Urothelium cell line (cell line): ENCODE data around the gene OR1F1.
A peak's percentile ranks its signal among the peaks of the same experiment; 100 is the strongest.
"Not testable (repeated sequence)": the region's sequence is repeated elsewhere in the genome, so short reads cannot be mapped to it uniquely, and the experiment has no call there.

Experiments
- DNase-seq: peaks from one replicate; pipeline ENCODE4 v3.0.0; 2011; ENCODE audit warnings: low spot score, mixed read lengths
- FAIRE-seq: peaks from 2 replicates; lab custom pipeline; 2011; peaks lifted over from hg19 to GRCh38; lab: Jason Lieb, UNC

The OR1F1 gene

DNA sequence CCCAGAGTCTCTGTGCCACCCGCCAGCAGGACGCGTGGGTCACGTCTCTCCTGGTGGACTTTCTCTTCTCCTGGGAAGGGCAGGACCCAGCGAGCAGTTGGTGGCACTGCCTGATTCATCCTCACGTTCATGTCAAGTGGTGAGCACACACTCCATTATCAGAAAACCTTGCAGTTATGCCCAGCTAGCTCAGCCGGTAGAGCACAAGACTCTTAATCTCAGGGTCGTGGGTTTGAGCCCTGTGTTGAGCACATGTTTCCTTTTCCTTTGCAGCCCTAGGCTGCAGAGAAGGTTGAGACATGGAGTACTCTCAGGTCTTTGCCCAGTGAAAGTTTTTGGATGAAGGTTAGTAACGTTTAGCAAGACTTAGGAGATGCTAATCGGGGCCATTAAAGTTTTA, 8.0 kb downstream of the OR1F1 start:
- DNase-seq: no peak
- FAIRE-seq: no peak

GRCh38 chr16:3197694-3198333, 9.8 kb downstream of the OR1F1 start:
- not testable (repeated sequence) for FAIRE-seq

DNA sequence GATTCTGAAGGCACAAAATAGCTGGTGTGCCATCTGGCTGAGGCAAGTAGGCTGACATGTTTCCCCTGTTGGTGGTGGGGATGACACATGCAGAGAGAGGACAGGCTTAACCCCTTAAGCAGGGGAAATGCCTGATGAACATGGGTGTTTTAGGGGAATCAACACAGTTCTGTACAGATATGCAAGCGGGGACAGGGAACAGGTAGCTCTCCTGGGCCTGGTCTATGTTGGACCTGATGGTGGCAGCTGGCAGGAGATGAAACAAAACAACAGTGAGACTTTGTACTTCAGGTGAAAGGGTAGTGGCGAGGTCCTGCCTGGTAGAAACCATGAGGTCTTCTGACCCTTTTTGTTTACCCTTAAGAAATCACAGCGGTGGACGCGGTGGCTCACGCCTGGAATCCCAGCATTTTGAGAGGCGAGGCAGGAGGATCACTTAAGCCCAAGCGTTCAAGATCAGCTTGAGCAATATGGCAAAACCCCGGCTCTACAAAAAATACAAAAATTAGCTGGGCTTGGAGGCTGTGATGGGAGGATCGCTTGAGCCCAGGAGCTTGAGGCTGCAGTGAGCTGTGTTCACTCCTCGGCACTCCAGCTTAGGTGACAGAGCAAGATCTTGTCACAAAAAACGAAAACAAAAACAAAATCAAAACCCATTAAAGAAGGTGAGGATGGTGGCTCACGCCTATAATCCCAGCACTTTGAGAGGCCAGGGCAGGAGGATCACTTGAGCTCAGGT, 10.5 kb downstream of the OR1F1 start:
- FAIRE-seq (no peak), DNase-seq (no peak)

More at GRCh38 chr16:3197694-3198333, 9.8 kb downstream of the OR1F1 start:
- DNase-seq: not testable (repeated sequence)

- FAIRE-seq (no peak), DNase-seq (no peak)
Observed at GRCh38 chr16:3202903-3203539, 15.0 kb downstream of the OR1F1 start.

- FAIRE-seq, DNase-seq: not testable (repeated sequence)
Observed at GRCh38 chr16:3205939-3206338, 17.9 kb downstream of the OR1F1 start.

DNA sequence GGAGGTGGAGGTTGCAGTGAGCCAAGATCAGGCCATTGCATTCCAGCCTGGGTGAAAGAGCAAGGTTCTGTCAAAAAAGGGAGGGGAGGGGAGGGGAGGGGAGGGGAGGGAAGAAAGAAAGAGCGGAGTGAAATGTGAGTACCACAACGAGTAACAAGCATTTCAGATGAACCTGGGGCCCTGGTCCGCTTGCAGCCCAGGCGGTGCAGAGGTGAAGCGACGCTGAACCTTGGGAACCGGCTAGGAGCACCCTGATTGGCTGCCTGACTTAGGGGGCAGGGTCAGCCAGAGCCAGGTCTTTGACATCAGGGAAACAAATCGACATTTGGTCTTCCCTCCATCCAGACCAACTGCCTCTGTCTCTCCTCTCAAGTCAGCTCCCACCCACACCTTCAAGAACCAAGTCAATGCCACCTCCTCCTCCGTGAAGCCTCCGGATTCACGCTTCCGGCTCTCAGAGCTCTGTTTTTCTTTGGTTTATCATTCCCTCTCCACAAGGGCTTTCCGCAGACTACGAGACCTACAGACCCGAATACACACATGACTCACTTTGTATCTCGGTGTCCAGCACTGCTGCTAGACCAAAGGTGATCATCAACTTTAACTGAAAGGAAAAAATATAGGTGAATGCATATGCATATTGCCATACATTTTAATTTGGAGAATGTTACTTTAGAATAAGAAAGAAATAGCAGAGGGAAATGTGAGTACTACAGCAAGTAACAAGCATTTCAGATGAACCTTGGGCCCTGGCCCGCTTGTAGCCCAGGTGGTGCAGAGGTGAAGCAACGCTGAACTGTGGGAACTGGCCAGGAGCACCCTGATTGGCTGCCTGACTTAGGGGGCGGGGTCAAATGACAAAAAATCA, 19.3 kb downstream of the OR1F1 start:
- FAIRE-seq (no peak), DNase-seq (no peak)

DNA sequence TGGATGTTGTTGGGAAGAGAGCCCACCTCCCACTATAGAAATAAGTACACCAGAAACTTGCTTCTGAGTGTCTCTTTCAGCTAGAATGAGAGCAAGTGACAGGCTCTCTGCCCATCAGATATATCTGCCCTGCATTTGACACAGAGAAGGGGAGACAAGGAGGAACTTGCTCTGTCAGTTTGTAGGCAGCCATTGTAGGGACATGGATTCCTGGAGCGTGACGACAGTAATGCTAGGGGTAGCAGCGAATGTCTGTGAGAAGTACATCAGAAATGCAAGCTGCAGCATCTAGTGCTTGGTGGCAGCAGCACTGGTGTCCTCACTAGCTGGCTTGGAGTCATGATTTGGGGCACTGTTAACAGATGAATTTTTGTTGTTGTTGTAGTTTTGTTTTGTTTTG, 24.0 kb downstream of the OR1F1 start:
- no peak for FAIRE-seq

DNA sequence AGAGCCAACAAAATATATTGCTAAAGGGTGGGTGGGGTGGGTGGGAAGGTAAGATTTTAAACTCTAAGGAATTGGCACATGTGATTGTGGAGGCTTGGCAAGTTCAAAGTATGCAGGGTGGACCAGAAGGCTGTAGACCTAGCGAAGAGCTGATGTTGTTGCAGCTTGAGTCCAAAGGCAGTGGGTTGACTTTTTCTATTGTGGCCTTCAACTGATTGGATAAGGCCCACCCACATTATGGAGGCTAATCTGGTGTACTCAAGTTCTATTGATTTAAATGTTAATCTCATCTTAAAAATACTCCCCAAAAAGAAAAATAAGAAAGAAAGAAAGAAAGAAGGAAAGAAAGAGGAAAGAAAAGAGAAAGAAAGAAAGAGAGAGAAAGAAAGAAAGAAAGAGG, 24.6 kb downstream of the OR1F1 start:
- no peak for DNase-seq
- FAIRE-seq: no peak

More for the DNA sequence above, 24.0 kb downstream of the OR1F1 start:
- no peak for DNase-seq

GRCh38 chr16:3214904-3215600, 27.0 kb downstream of the OR1F1 start:
- DNase-seq: no peak
- FAIRE-seq: no peak

DNA sequence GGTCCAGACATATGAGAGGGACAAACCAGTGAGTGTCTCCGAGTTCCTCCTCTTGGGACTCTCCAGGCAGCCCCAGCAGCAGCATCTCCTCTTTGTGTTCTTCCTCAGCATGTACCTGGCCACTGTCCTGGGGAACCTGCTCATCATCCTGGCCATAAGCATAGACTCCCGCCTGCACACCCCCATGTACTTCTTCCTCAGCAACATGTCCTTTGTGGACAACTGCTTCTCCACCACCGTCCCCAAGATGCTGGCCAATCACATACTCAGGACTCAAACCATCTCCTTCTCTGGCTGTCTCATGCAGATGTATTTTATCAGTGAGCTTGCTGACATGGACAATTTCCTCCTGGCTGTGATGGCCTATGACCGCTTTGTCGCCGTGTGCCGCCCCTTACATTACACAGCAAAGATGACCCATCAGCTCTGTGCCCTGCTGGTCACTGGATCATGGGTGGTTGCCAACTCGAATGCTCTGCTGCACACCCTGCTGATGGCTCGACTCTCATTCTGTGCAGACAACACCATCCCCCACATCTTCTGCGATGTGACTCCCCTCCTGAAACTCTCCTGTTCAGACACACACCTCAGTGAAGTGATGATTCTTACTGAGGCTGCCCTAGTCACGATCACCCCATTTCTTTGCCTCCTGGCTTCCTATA, 27.7 kb downstream of the OR1F1 start:
- no peak for DNase-seq
- FAIRE-seq: peak; percentile 90

DNA sequence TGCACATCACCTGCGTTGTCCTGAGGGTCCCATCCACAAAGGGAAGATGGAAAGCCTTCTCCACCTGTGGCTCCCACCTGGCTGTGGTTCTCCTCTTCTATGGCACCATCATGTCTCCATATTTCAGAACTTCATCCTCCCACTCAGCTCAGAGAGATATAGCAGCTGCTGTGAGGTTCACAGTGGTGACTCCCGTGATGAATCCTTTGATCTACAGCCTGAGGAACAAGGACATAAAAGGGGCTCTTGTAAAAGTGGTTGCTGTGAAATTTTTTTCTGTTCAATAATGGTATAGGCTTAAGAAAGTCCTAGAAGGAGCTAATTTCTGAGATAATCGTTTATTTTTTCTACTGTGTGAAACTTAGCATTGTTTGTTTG, 28.2 kb downstream of the OR1F1 start:
- no peak for DNase-seq

DNA sequence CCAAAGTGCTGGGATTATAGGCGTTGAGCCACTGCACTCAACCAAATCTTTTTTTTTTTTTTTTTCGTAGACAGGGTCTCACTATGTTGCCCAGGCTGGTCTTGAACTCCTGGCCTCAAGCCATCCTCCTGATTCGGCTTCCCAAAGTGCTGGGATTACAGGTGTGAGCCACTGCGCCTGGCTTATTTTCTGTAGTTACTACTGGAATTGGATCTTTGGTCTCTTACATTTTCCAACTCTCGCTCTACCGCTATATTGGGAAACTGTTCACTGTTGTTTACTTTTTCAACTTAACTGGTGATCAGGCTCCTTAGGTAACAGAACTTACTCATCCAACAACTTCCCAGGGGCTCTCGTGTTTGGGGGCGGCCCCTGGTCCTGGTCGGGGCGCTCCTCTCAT, 32.8 kb downstream of the OR1F1 start:
- DNase-seq (no peak), FAIRE-seq (no peak)

More for the DNA sequence above, 28.2 kb downstream of the OR1F1 start:
- FAIRE-seq: no peak

DNA sequence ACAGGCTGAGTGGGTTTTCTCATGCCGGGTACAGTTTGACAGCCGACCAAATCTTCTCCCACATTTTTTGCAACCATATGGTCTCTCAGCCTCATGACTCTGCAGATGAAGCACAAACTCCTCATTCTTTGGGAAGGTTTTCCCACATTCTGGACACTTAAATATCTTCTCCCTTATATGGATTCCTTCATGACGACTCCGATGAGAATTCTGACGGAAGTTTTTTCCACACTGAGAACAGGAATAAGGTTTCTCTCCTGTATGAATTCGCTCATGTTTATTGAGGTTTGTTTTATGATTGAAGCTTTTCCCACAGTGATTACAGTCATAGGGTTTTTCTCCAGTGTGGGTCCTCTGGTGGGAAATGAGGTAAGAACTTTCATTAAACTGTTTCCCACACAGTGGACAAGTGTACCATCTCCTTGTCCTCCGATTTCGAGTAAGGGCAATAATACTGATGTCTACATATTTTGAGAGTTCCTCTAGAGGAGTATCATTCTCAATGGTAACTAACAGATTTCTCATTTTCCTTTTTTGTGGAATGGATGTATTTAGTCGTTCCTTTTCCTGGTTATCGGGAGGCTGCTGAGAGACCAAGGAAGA, 36.0 kb downstream of the OR1F1 start:
- FAIRE-seq (no peak), DNase-seq (no peak)

DNA sequence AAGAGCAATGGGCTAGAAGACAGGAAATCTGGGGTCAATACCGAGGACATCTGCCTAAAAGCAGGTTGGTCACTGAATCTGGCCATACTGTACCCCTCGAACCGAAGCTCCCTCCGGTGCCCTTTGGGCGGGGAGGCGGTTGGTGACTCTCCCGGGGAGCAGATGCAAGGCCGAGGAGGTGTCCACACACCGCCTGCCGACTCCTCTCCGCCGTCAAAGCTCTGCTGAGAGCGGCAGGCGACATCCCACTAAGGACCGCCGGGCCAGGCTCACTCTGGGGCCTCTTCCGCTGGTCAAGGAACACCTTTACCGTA, 46.5 kb downstream of the OR1F1 start:
- no peak for FAIRE-seq
- DNase-seq: no peak

- DNase-seq (peak; percentile 97), FAIRE-seq (peak; percentile 67)
Observed at GRCh38 chr16:3234857-3235561, 47.0 kb downstream of the OR1F1 start, which contains the start of gene ZNF200. Gene ZNF200 (minus strand): TSS chr16:3235158. CDS start chr16:3233755, 1,403 bp downstream.

DNA sequence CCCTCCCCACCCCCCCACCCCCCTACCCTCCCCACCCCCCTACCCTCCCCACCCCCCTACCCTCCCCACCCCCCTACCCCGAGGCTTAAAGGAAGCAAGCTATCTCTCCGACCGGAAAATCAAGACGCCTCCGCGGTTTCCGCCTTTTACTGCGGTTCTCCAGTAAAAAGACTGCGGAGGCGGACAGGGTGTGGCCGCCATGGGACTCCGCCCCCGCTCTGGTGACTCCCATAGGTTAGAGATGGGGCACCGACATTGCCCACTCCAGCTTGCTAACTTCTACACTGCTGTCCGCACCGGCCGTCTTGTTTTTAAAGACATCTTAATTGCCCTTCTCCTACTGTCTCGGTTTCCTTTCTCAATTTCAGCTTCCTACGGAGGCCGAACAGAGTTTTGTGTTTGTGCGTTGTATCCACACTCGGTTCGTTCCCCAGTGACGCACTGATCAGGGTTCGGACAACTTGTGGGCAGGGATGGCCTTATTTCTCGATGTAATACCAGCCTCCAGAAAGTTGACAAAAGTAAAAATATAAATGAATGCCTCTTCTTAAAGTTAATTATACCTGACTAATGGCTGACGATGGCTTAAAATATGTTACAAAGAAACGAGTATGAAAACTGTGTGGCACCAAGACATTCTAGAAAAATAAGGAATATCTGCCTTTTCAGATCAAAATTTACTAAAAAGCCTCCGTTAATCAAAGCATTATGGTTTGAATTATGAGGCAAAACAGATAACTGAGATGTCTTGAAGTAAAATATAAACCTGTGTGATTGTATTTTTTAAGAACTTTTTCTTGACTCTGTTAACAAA, 48.1 kb downstream of the OR1F1 start:
- DNase-seq: peak; percentile 46
- FAIRE-seq: no peak

- no peak for FAIRE-seq
- no peak for DNase-seq
Observed at GRCh38 chr16:3241761-3242160, 53.8 kb downstream of the OR1F1 start.

DNA sequence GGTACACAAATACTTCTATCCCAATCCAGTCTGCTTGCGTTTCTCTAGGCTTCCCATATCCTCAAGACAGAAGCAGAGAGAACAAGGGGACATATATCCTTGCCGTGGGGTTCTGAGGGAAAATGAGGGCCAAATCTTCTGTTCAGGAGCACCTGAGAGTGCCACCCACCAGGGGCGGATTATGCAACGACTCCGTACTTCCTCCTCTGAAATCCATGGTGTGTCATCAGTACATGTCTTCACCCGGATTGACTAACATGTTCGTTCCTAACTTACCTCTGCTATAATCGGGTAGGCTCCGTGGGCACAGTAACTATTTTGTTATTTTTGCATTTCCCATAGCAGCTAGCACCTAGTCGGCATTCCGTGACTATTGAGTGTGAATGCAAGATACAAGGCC, 54.7 kb downstream of the OR1F1 start:
- DNase-seq (no peak), FAIRE-seq (no peak)
